ENCODE data around the gene FSTL4. TPM values are rescaled to one million over a fixed set of nuclear protein-coding genes. Genes with fewer than 3 reads are reported as not detected.

Gene FSTL4
- total RNA-seq, 1 experiment from 2014 or later, result not detected

- Histone ChIP-seq H3K27me3 (ENCODE audit: insufficient read depth, low read depth) (no peaks in the 10 kb centered on the region), H2AFZ (no peak overlapping the region), H3K27ac (no peak overlapping the region), H3K9me2 (ENCODE audit: insufficient read depth) (no peaks in the 10 kb centered on the region), H3F3A (ENCODE audit: insufficient read depth, low read depth) (no peaks in the 10 kb centered on the region), H3K79me2 (ENCODE audit: low read depth) (no peaks in the 10 kb centered on the region), H3K36me3 (ENCODE audit: low read depth) (no peaks in the 10 kb centered on the region), H3K4me2 (no peak overlapping the region), H4K20me1 (ENCODE audit: insufficient read depth) (no peaks in the 10 kb centered on the region; the same call in 1 of the 2 replicates), H3K4me3 (no peak overlapping the region), H3K4me1 (replicated peaks; ENCODE audit: insufficient read depth) (no peaks in the 10 kb centered on the region), H3K9me3 (ENCODE audit: insufficient read depth, low read depth) (no peaks in the 10 kb centered on the region)
- no TSS peak for BruUV-seq (replicated peaks)
- ChIA-PET CTCF (no interaction called here), POLR2A (ENCODE audit: unreplicated experiment) (no interaction called here)
- intact Hi-C loops (cut with micrococcal nuclease; ENCODE audit: unreplicated experiment), result no loop called here
- no peak for DNase-seq
- TF ChIP-seq CTCF (conservative IDR thresholded peaks at IDR 0.05), result no peak
- TF ChIP-seq EZH2 (IDR thresholded peaks at IDR 0.05; ENCODE audit: low read depth), result no peak
These were observed 40.8 kb upstream of the FSTL4 start for GRCh38 chr5:133652951-133653759.

- Histone ChIP-seq H4K20me1 (ENCODE audit: insufficient read depth) (no peaks in the 10 kb centered on the region; the same call in 1 of the 2 replicates), H3K9me3 (ENCODE audit: insufficient read depth, low read depth) (no peaks in the 10 kb centered on the region), H3K4me2 (no peak overlapping the region), H3K27me3 (ENCODE audit: insufficient read depth, low read depth) (no peaks in the 10 kb centered on the region), H3K27ac (no peak overlapping the region), H3K9me2 (ENCODE audit: insufficient read depth) (no peaks in the 10 kb centered on the region), H2AFZ (no peak overlapping the region), H3K79me2 (ENCODE audit: low read depth) (no peaks in the 10 kb centered on the region), H3F3A (ENCODE audit: insufficient read depth, low read depth) (no peaks in the 10 kb centered on the region), H3K36me3 (ENCODE audit: low read depth) (no peaks in the 10 kb centered on the region), H3K4me1 (replicated peaks; ENCODE audit: insufficient read depth) (no peaks in the 10 kb centered on the region), H3K4me3 (no peak overlapping the region)
- no TSS peak for BruUV-seq (replicated peaks)
- no peak for DNase-seq
- ChIA-PET CTCF (no interaction called here), POLR2A (ENCODE audit: unreplicated experiment) (no interaction called here)
- TF ChIP-seq EZH2 (IDR thresholded peaks at IDR 0.05; ENCODE audit: low read depth), result no peak
- TF ChIP-seq CTCF (conservative IDR thresholded peaks at IDR 0.05), result no peak
- intact Hi-C loops (cut with micrococcal nuclease; ENCODE audit: unreplicated experiment), result no loop called here
These were observed 31.9 kb upstream of the FSTL4 start for GRCh38 chr5:133644000-133644865.

- Histone ChIP-seq H3K9me2 (ENCODE audit: insufficient read depth) (no peaks in the 10 kb centered on the region), H3K4me1 (replicated peaks; ENCODE audit: insufficient read depth) (no peaks in the 10 kb centered on the region), H3K4me2 (no peak overlapping the region), H3K79me2 (ENCODE audit: low read depth) (no peaks in the 10 kb centered on the region), H3K27ac (no peak overlapping the region), H3K36me3 (ENCODE audit: low read depth) (no peaks in the 10 kb centered on the region), H3K27me3 (ENCODE audit: insufficient read depth, low read depth) (no peaks in the 10 kb centered on the region), H3K4me3 (no peak overlapping the region), H3K9me3 (ENCODE audit: insufficient read depth, low read depth) (no peaks in the 10 kb centered on the region), H4K20me1 (ENCODE audit: insufficient read depth) (no peaks in the 10 kb centered on the region), H3F3A (ENCODE audit: insufficient read depth, low read depth) (no peaks in the 10 kb centered on the region), H2AFZ (no peak overlapping the region)
- no TSS peak for BruUV-seq (replicated peaks)
- intact Hi-C loops (cut with micrococcal nuclease; ENCODE audit: unreplicated experiment), result no loop called here
- no peak for DNase-seq
- POLR2A ChIA-PET (ENCODE audit: unreplicated experiment), result no interaction called here
- CTCF ChIA-PET, result no interaction called here
- TF ChIP-seq EZH2 (IDR thresholded peaks at IDR 0.05; ENCODE audit: low read depth) (no peak), CTCF (conservative IDR thresholded peaks at IDR 0.05) (no peak)
These were observed 31.0 kb upstream of the FSTL4 start for GRCh38 chr5:133643365-133643764.
